Activated naive CD4-positive, alpha-beta T cell treated with anti-CD3 and anti-CD28 coated beads, Interleukin-2, amount 10 ng/mL, durations not matched to agents 7 days and 5 days (primary cell): ENCODE data around the gene OIT3.
"Not testable (repeated sequence)": the region's sequence is repeated elsewhere in the genome, so short reads cannot be mapped to it uniquely, and the experiment has no call there.

Experiments
- CTCF ChIA-PET: fragments of 350-600 bp; sonication (Branson Sonifier 250); formaldehyde crosslinking; loops from one replicate; lab custom pipeline; 2021; ENCODE audit warnings: antibody characterized with exemption; lab: Charles Lee
- DNase-seq: peaks from one replicate; pipeline ENCODE4 v3.0.0-alpha.2; 2020
- H3K27ac Mint-ChIP-seq: one replicate; pipeline ENCODE4 v1.8.0; 2021; ENCODE audit warnings: mild to moderate bottlenecking, moderate library complexity, mixed read lengths
- H3K27me3 Mint-ChIP-seq: one replicate; pipeline ENCODE4 v1.8.0; 2021; ENCODE audit warnings: mild to moderate bottlenecking, mixed read lengths
- H3K36me3 Mint-ChIP-seq: one replicate; pipeline ENCODE4 v1.8.0; 2021; ENCODE audit warnings: mixed read lengths
- H3K4me1 Mint-ChIP-seq: one replicate; pipeline ENCODE4 v1.8.0; 2021; ENCODE audit warnings: mixed read lengths
- H3K4me3 Mint-ChIP-seq: one replicate; pipeline ENCODE4 v1.8.0; 2021; ENCODE audit warnings: mild to moderate bottlenecking, moderate library complexity, mixed read lengths
- H3K9me3 Mint-ChIP-seq: one replicate; pipeline ENCODE4 v1.8.0; 2021; ENCODE audit warnings: mixed read lengths

Gene OIT3

DNA sequence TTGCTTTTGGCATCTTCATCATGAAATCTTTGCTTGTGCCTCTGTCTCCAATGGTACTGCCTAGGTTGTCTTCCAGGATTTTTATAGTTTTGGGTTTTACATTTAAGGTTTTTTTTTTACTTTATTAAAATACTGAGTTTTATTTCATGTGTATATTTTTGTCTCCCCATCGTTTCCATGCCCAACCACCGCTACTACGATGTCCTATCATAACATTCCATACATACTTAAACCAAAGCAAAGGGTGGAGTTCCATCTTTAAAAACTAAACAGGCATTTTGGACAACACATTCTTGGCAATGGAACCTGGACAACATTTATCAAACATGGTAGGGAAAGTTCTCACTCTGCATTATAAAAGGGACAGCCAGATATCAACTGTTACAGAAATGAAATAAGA, 23.7 kb downstream of the OIT3 start:
- H3K9me3 Mint-ChIP-seq, H3K36me3 Mint-ChIP-seq, CTCF ChIA-PET, H3K27ac Mint-ChIP-seq, H3K4me3 Mint-ChIP-seq, DNase-seq, H3K4me1 Mint-ChIP-seq: not testable (repeated sequence)
- H3K27me3 Mint-ChIP-seq = peaks cover 22% of the 10 kb centered on the region

DNA sequence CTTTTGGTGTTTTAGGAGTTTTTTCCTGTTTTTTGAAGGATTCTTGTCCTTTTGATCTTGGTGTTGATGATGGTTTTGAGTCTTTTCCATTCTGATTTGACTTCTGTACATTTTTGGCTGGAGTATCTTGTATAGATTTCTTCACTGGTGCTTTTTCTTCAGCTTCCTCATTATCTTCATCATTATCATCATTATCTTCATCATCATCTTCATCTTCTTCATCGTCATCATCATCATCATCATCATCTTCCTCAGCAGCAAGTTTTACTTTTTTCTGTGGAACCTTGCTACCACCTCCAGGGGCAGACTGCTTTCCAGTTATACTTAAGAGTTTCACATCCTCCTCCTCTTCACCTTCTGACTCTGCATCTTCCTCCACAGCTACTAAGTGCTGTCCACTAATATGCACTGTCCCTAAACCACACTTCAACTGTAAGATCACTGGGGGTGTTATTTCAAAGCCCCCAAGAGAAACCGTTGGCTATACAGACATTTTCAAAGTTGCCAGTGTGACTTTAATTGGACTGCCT, 24.3 kb downstream of the OIT3 start:
- H3K4me3 Mint-ChIP-seq = not testable (repeated sequence)
- CTCF ChIA-PET = interaction anchor here (0.6 kb wide), 1 partner anchor 764 kb away, joined by 3 read pairs; no protein-coding TSS in a partner anchor

DNA sequence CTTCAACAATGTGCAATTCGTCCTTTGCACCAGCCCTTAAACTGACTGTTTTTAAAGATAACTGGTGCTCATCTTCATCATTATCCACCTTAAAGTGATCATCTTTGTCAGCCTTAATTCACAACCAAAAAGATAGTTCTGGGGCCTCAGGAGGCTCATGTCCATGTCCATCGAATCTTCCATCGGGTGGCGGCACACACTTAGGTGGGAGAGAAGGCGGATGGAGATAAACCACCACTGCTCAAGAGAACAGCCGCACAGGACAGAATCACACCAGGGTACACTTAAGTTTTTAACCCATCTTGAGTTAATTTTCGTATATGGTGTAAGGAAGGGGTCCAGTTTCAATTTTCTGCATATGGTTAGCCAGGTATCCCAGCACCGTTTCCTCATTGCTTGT, 24.8 kb downstream of the OIT3 start:
- Mint-ChIP-seq H3K27me3 (peaks cover 25% of the 10 kb centered on the region), H3K36me3 (no peaks in the 10 kb centered on the region), H3K27ac (no peak overlapping the region), H3K4me3 (no peak overlapping the region), H3K9me3 (peaks cover 6% of the 10 kb centered on the region), H3K4me1 (no peaks in the 10 kb centered on the region)
- CTCF ChIA-PET = interaction anchor here (0.6 kb wide), 1 partner anchor 764 kb away, joined by 3 read pairs; no protein-coding TSS in a partner anchor
- DNase-seq = no peak

More for the DNA sequence above, 24.3 kb downstream of the OIT3 start:
- not testable (repeated sequence) for H3K36me3 Mint-ChIP-seq, H3K9me3 Mint-ChIP-seq, DNase-seq, H3K4me1 Mint-ChIP-seq, H3K27ac Mint-ChIP-seq
- H3K27me3 Mint-ChIP-seq = peaks cover 25% of the 10 kb centered on the region

GRCh38 chr10:72921147-72921683, 27.7 kb downstream of the OIT3 start:
- CTCF ChIA-PET, H3K4me1 Mint-ChIP-seq: not testable (repeated sequence)
- H3K27me3 Mint-ChIP-seq = peaks cover 34% of the 10 kb centered on the region

DNA sequence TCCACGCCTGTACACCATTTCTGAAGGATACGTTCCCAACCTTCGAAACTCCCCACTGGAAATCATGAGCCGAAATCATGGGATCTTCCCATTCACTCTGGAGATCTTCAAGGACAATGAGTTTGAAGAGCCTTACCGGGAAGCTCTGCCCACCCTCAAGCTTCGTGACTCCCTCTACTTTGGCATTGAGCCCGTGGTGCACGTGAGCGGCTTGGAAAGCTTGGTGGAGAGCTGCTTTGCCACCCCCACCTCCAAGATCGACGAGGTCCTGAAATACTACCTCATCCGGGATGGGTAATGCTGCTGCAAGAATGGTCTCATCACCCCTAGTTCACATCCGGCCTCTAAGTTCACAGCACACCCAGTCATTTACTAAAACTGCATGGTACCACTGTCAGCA, 30.8 kb downstream of the OIT3 start:
- no peak for DNase-seq
- Mint-ChIP-seq H3K27ac (no peak overlapping the region), H3K9me3 (peaks cover 6% of the 10 kb centered on the region), H3K36me3 (no peaks in the 10 kb centered on the region), H3K4me3 (no peak overlapping the region), H3K27me3 (peaks cover 39% of the 10 kb centered on the region), H3K4me1 (no peaks in the 10 kb centered on the region)
- CTCF ChIA-PET = no interaction called here

More at GRCh38 chr10:72921147-72921683, 27.7 kb downstream of the OIT3 start:
- H3K27ac Mint-ChIP-seq, H3K36me3 Mint-ChIP-seq, H3K9me3 Mint-ChIP-seq, DNase-seq, H3K4me3 Mint-ChIP-seq: not testable (repeated sequence)

GRCh38 chr10:72925951-72926465, 32.5 kb downstream of the OIT3 start:
- Mint-ChIP-seq H3K27me3 (peaks cover 34% of the 10 kb centered on the region), H3K27ac (no peak overlapping the region), H3K4me3 (no peak overlapping the region), H3K4me1 (no peaks in the 10 kb centered on the region), H3K36me3 (no peaks in the 10 kb centered on the region), H3K9me3 (peaks cover 4% of the 10 kb centered on the region)
- no peak for DNase-seq
- CTCF ChIA-PET = no interaction called here

DNA sequence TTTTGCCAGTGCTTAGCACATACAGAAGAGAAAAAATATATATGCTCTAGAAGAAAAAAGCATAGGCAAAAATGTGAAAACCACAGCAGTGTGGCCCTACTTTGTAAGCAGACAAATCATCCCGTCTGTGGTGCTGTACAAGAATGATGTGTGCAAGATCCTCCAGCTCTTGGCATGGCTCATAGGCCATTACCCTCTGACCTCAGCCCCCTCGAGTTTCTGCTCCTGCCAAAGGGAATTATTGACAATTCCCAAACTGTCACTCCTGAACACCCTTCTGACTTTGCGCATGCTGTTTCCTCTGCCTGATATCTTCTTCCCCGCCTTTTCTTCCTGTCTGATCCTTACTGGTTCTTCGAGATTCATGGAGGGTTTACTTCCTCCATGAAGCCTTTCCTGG, 33.9 kb downstream of the OIT3 start:
- no peak overlapping the region for H3K27ac Mint-ChIP-seq

GRCh38 chr10:72928798-72929197, 35.3 kb downstream of the OIT3 start:
- Mint-ChIP-seq H3K36me3 (no peaks in the 10 kb centered on the region), H3K9me3 (no peaks in the 10 kb centered on the region), H3K27me3 (peaks cover 26% of the 10 kb centered on the region), H3K4me1 (no peaks in the 10 kb centered on the region), H3K27ac (no peak overlapping the region), H3K4me3 (no peak overlapping the region)
- CTCF ChIA-PET = no interaction called here
- no peak for DNase-seq

More for the DNA sequence above, 33.9 kb downstream of the OIT3 start:
- CTCF ChIA-PET = no interaction called here
- Mint-ChIP-seq H3K9me3 (no peaks in the 10 kb centered on the region), H3K4me1 (no peaks in the 10 kb centered on the region), H3K36me3 (no peaks in the 10 kb centered on the region), H3K27me3 (peaks cover 34% of the 10 kb centered on the region), H3K4me3 (no peak overlapping the region)
- no peak for DNase-seq

DNA sequence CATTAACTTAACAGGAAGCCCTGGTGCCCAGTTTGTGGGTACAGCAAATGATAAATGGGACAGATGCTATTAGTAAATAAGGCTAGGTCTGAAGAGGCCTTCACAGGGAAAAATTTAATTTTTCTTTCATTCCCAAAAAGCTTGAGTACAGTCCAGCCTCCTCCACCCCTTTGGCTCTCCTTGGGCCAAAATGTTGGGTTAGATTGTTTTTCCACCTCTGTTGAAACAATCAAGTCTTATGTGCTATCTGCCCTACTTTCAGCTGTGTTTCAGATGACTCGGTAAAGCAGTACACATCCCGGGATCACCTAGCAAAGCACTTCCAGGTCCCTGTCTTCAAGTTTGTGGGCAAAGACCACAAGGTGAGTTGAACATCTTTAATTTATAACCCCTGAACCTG, 36.7 kb downstream of the OIT3 start:
- Mint-ChIP-seq H3K4me1 (no peaks in the 10 kb centered on the region), H3K36me3 (no peaks in the 10 kb centered on the region), H3K4me3 (no peak overlapping the region), H3K27me3 (peaks cover 21% of the 10 kb centered on the region), H3K27ac (no peak overlapping the region), H3K9me3 (no peaks in the 10 kb centered on the region)
- CTCF ChIA-PET = interaction anchor here (1.3 kb wide), 1 partner anchor 11 kb away, joined by 3 read pairs; no protein-coding TSS in a partner anchor
- no peak for DNase-seq

DNA sequence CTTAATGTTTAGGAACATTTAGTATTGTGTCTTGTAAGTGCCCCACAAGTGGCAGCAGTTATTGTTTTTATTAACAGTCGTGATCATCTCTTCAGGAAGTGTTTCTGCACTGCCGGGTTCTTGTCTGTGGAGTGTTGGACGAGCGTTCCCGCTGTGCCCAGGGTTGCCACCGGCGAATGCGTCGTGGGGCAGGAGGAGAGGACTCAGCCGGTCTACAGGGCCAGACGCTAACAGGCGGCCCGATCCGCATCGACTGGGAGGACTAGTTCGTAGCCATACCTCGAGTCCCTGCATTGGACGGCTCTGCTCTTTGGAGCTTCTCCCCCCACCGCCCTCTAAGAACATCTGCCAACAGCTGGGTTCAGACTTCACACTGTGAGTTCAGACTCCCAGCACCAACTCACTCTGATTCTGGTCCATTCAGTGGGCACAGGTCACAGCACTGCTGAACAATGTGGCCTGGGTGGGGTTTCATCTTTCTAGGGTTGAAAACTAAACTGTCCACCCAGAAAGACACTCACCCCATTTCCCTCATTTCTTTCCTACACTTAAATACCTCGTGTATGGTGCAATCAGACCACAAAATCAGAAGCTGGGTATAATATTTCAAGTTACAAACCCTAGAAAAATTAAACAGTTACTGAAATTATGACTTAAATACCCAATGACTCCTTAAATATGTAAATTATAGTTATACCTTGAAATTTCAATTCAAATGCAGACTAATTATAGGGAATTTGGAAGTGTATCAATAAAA, 38.9 kb downstream of the OIT3 start:
- peaks cover 27% of the 10 kb centered on the region for H3K27me3 Mint-ChIP-seq
- no peak for DNase-seq
- no peaks in the 10 kb centered on the region for H3K36me3 Mint-ChIP-seq
- H3K4me1 Mint-ChIP-seq = no peaks in the 10 kb centered on the region
- no peak overlapping the region for H3K4me3 Mint-ChIP-seq
- no peak overlapping the region for H3K27ac Mint-ChIP-seq
- H3K9me3 Mint-ChIP-seq = no peaks in the 10 kb centered on the region
- CTCF ChIA-PET = interaction anchor here (1.6 kb wide), 1 partner anchor 16 kb away, joined by 3 read pairs; no protein-coding TSS in a partner anchor

GRCh38 chr10:72935361-72935760, 41.8 kb downstream of the OIT3 start:
- DNase-seq = no peak
- Mint-ChIP-seq H3K27ac (no peak overlapping the region), H3K4me3 (no peak overlapping the region), H3K9me3 (no peaks in the 10 kb centered on the region), H3K27me3 (peaks cover 21% of the 10 kb centered on the region), H3K36me3 (no peaks in the 10 kb centered on the region), H3K4me1 (no peaks in the 10 kb centered on the region)
- CTCF ChIA-PET = no interaction called here

- no peaks in the 10 kb centered on the region for H3K9me3 Mint-ChIP-seq
- H3K4me3 Mint-ChIP-seq = no peak overlapping the region
- no peaks in the 10 kb centered on the region for H3K36me3 Mint-ChIP-seq
- DNase-seq = no peak
- CTCF ChIA-PET = no interaction called here
- H3K27me3 Mint-ChIP-seq = peaks cover 46% of the 10 kb centered on the region
- no peaks in the 10 kb centered on the region for H3K4me1 Mint-ChIP-seq
- H3K27ac Mint-ChIP-seq = no peak overlapping the region
Measured at GRCh38 chr10:72943498-72944234, 50.1 kb downstream of the OIT3 start.

DNA sequence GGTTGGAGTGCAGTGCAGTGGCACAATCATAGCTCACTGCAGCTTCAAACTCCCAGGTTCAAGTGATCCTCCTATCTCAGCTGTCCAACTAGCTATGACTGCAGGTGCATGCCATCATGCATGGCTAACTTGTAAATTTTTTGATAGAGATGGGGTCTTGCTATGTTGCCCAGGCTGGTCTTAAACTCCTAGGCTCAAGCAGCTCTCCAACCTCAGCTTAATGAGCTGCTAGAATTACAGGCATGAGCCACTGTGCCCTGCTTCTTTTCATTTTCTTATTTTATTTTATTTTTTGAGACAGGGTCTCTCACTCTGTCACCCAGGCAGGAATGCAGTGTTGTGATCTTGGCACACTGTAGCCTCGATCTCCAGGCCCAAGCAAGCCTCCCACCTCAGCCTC, 53.4 kb downstream of the OIT3 start:
- no peaks in the 10 kb centered on the region for H3K4me1 Mint-ChIP-seq
- H3K27me3 Mint-ChIP-seq = peaks cover 31% of the 10 kb centered on the region
- no peak for DNase-seq
- CTCF ChIA-PET = no interaction called here
- no peak overlapping the region for H3K4me3 Mint-ChIP-seq
- no peak overlapping the region for H3K27ac Mint-ChIP-seq
- H3K36me3 Mint-ChIP-seq = no peaks in the 10 kb centered on the region
- no peaks in the 10 kb centered on the region for H3K9me3 Mint-ChIP-seq

DNA sequence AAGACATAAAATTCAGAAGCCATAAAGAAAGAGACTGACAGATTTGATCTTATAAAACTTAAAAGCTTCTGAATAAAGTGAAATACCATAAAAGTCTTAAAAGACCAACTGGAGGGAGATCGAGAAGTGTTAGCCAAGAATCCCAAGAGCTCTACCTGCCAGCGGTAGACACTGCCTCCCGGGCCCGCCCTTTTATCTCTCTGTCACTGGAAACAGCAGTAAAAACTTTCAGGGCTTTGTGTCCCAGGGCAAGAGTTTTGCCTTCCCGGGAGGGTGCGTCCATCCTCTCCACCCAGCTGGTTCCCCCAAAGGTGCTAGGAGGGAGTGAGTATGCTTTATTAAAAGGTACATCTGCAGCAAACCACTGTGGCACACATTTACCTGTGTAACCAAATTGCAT, 55.2 kb downstream of the OIT3 start:
- Mint-ChIP-seq H3K4me3 (no peak overlapping the region), H3K9me3 (no peaks in the 10 kb centered on the region), H3K27ac (no peak overlapping the region), H3K27me3 (peaks cover 22% of the 10 kb centered on the region), H3K4me1 (no peaks in the 10 kb centered on the region), H3K36me3 (no peaks in the 10 kb centered on the region)
- DNase-seq = no peak
- CTCF ChIA-PET = interaction anchor here (1.2 kb wide), 1 partner anchor 17 kb away, joined by 3 read pairs; no protein-coding TSS in a partner anchor
